Endothelial cell of umbilical vein (primary cell): ENCODE data around the gene SFT2D3. TPM values are rescaled to one million over a fixed set of nuclear protein-coding genes. Genes with fewer than 3 reads are reported as not detected.

Experiments
- BruUV-seq: library from RNA; stranded (reverse); fragments of 400-500 nt; replicated peaks from 2 replicates; lab custom pipeline; 2021; lab: Mats Ljungman, UMichigan
- CTCF ChIA-PET: fragments of 300-600, 350-600 bp; sonication (Branson Sonifier 250); formaldehyde crosslinking; loops from one replicate; lab custom pipeline; 2021; ENCODE audit warnings: antibody characterized with exemption, inconsistent platforms; lab: Charles Lee
- POLR2A ChIA-PET: fragments of 300-600, 350-600 bp; sonication (Branson Sonifier 250); formaldehyde crosslinking; loops from one replicate; lab custom pipeline; 2021; ENCODE audit warnings: antibody characterized with exemption, inconsistent platforms; lab: Charles Lee
- DNase-seq: peaks from one replicate; pipeline ENCODE4 v3.0.0-alpha.2; 2011; ENCODE audit warnings: low read depth, low spot score
- FAIRE-seq: peaks from 2 replicates; lab custom pipeline; 2011; peaks lifted over from hg19 to GRCh38; lab: Jason Lieb, UNC
- H2AFZ ChIP-seq: 2 replicates; pipeline ENCODE4 v1.6.0; 2012; ENCODE audit warnings: low read depth, low read length, control low read depth, inconsistent platforms
- H3K27ac ChIP-seq: 2 replicates; pipeline ENCODE4 v1.5.1; 2011; ENCODE audit warnings: low read depth, mild to moderate bottlenecking, control low read depth, low read length, moderate library complexity; ENCODE audit not compliant: insufficient read depth
- H3K27me3 ChIP-seq, 2 experiments: 2 replicates each; pipeline versions ENCODE4 v1.6.0 to v1.6.1; 2011; ENCODE audit warnings: low read length in 2 of 2, mixed read lengths in 1 of 2; ENCODE audit not compliant: control insufficient read depth in 2 of 2, insufficient read depth in 2 of 2
- H3K36me3 ChIP-seq, 2 experiments: 2 replicates in 1 of 2; 3 replicates in 1 of 2; pipeline ENCODE4 v1.5.1; 2011; ENCODE audit warnings: low read length in 2 of 2, mild to moderate bottlenecking in 1 of 2, moderate library complexity in 1 of 2; ENCODE audit not compliant: control insufficient read depth in 2 of 2, insufficient read depth in 2 of 2; ENCODE audit errors: extremely low read depth in 1 of 2
- H3K4me1 ChIP-seq: 3 replicates; pipeline ENCODE4 v1.5.1; 2011; ENCODE audit warnings: mild to moderate bottlenecking, low read length; ENCODE audit not compliant: control insufficient read depth, insufficient read depth; ENCODE audit errors: extremely low read depth
- H3K4me2 ChIP-seq: 2 replicates; pipeline ENCODE4 v1.6.1; 2011; ENCODE audit warnings: low read length, control low read depth, mixed read lengths; ENCODE audit not compliant: insufficient read depth
- H3K4me3 ChIP-seq, 3 experiments: fragments of 200-600 bp in 1 of 3; sonication (generic), shearing (Covaris generic) in 1 of 3; replicated peaks in 1 of 3; 2 replicates each; pipeline ENCODE4 v1.5.1; 2011 to 2016; ENCODE audit warnings: control low read depth in 3 of 3, low read length in 3 of 3, mild to moderate bottlenecking in 2 of 3, inconsistent platforms in 1 of 3, low read depth in 1 of 3, moderate library complexity in 1 of 3; ENCODE audit not compliant: insufficient read depth in 1 of 3
- H3K79me2 ChIP-seq: 2 replicates; pipeline ENCODE4 v1.6.0; 2012; ENCODE audit warnings: low read length, inconsistent platforms; ENCODE audit not compliant: control insufficient read depth, insufficient read depth
- H3K9ac ChIP-seq: replicated peaks from 2 replicates; pipeline ENCODE3; 2011; ENCODE audit warnings: low read length, control low read depth; ENCODE audit not compliant: insufficient read depth; ENCODE audit errors: extremely low read depth
- H3K9me1 ChIP-seq: replicated peaks from 3 replicates; pipeline ENCODE4 v1.6.0; 2011; ENCODE audit warnings: mild to moderate bottlenecking, low read length; ENCODE audit not compliant: control insufficient read depth, insufficient read depth; ENCODE audit errors: extremely low read depth
- H3K9me3 ChIP-seq: replicated peaks from 2 replicates; pipeline ENCODE4 v1.5.1; 2012; ENCODE audit warnings: low read length, inconsistent platforms; ENCODE audit not compliant: control insufficient read depth, insufficient read depth
- H4K20me1 ChIP-seq: replicated peaks from 2 replicates; pipeline ENCODE3; 2011; ENCODE audit warnings: mild to moderate bottlenecking, low read length; ENCODE audit not compliant: control insufficient read depth, insufficient read depth; ENCODE audit errors: extremely low read depth
- EZH2 ChIP-seq: IDR thresholded peaks from 2 replicates; pipeline ENCODE4 v1.6.1; 2012; ENCODE audit warnings: borderline replicate concordance, low read depth, mild to moderate bottlenecking, moderate library complexity, low read length, inconsistent platforms; ENCODE audit not compliant: severe bottlenecking
- FOS ChIP-seq: IDR thresholded peaks from 2 replicates; pipeline ENCODE4 v1.6.1; 2011; ENCODE audit warnings: mild to moderate bottlenecking, low read length, moderate library complexity, borderline replicate concordance; ENCODE audit not compliant: insufficient read depth
- GATA2 ChIP-seq: IDR thresholded peaks from 2 replicates; pipeline ENCODE4 v1.7.0; 2011; ENCODE audit warnings: low read depth, mild to moderate bottlenecking, moderate library complexity, mixed read lengths, low read length; ENCODE audit not compliant: insufficient read length, insufficient read depth
- JUN ChIP-seq: IDR thresholded peaks from 2 replicates; pipeline ENCODE4 v1.6.1; 2011; ENCODE audit warnings: borderline replicate concordance, low read depth; ENCODE audit not compliant: insufficient read length, insufficient read depth
- MAX ChIP-seq: IDR thresholded peaks from 2 replicates; pipeline ENCODE4 v1.6.1; 2011; ENCODE audit not compliant: insufficient read depth, insufficient read length
- MYC ChIP-seq: IDR thresholded peaks from one replicate; pipeline ENCODE4 v1.6.1; 2011; ENCODE audit warnings: mild to moderate bottlenecking, low read depth, low read length
- POLR2A ChIP-seq: IDR thresholded peaks from 2 replicates; pipeline ENCODE4 v1.6.1; 2012; ENCODE audit warnings: low read depth, mild to moderate bottlenecking, control low read depth, low read length
- POLR2AphosphoS5 ChIP-seq: IDR thresholded peaks from 2 replicates; pipeline ENCODE4 v1.6.1; 2012; ENCODE audit warnings: low read depth, mild to moderate bottlenecking, control low read depth, low read length, moderate library complexity; ENCODE audit not compliant: insufficient read depth
- dilution Hi-C: fragments of 300-500 bp; cut with MboI; formaldehyde crosslinking; loops from one replicate; pipeline ENCODE4 v1.15.0; 2019; ENCODE audit warnings: low sequenced_read_pairs; ENCODE audit not compliant: extremely low pct_ligation_motif_present
- intact Hi-C: fragments of 100-400 bp; cut with micrococcal nuclease; formaldehyde crosslinking; loops from one replicate; pipeline ENCODE4 v1.10.0; 2022
- polyA plus RNA-seq, 4 experiments: library from polyadenylated mRNA; depleted of rRNA in 3 of 4; stranded (reverse) in 3 of 4; unstranded in 1 of 4; fragments of >200 nt; gene quantifications; 2 replicates each; pipeline versions ENCODE4 v1.2.1 to v1.2.3, GENCODE V29; 2011 to 2012; ENCODE audit warnings: missing spikeins in 1 of 4
- total RNA-seq: library from RNA; stranded (reverse); gene quantifications from 2 replicates; pipeline ENCODE4 v1.2.3, GENCODE V29; 2021
- TF ChIP-seq, protein P1 (sequence below), 2 donors: IDR thresholded peaks; 1 replicate in 1 of 2; 2 replicates in 1 of 2; pipeline ENCODE4 v1.5.1; 2011; ENCODE audit warnings: low read length in 2 of 2, mild to moderate bottlenecking in 2 of 2, moderate library complexity in 2 of 2, control low read depth in 1 of 2, inconsistent platforms in 1 of 2, low read depth in 1 of 2; ENCODE audit not compliant: insufficient read depth in 1 of 2; ENCODE audit errors: extremely low read depth in 1 of 2

SFT2D3 gene
- total and polyA plus RNA-seq, 2 donors (not counting 3 experiments of a cell fraction or from before 2014, with no cell fraction given) = 4.5 to 4.7 TPM

DNA sequence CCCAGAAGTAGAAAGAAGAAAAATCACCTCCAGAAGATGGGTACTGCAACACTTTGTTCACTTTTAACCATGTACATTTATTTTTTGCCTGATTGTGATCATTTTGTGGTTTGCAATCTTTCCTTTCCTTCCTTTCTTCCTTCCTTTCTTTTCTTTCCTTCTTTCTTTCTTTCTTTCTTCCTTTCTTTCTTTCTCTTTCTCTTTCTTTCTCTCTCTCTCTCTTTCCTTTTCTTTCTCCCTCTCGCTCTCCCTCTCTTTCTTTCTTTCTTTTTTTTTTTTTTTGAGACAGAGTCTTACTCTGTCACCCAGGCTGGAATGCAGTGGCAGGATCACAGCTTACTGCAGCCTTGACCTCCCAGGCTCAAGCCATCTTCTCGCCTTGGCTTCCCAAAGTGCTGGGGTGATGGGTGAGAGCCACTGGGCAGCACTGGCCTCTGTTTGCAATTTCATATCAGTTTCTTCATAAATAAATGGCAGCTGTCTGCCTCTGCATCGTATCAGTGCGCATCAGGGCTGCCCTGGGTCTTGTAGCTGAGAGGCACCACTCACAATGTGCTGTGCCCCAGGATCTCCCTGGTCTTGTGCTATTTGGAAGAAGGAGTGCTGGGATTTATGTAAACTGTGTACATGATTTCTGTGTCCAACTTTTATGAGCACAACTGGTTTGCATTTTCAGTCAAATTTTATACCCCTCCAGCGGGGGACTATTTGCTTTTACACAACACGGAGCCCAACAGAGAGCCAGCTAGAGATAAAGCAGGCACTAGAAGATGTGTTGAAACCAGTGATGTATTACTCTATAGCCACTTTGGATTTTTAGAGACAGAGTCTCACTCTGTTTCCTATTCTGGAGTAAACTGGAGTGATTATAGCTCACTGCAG is 19.1 kb upstream of the SFT2D3 start:
- Histone ChIP-seq H3K4me3 (no peak overlapping the region), H4K20me1 (no peaks in the 10 kb centered on the region), H3K9me1 (no peaks in the 10 kb centered on the region), H3K79me2 (no peaks in the 10 kb centered on the region), H3K4me2 (no peak overlapping the region), H3K4me1 (peaks cover 12% of the 10 kb centered on the region), H2AFZ (no peak overlapping the region), H3K27ac (no peak overlapping the region), H3K9me3 (no peaks in the 10 kb centered on the region), H3K36me3 (no peaks in the 10 kb centered on the region), H3K9ac (no peak overlapping the region), H3K27me3 (no peaks in the 10 kb centered on the region)
- dilution Hi-C loops = no loop called here
- DNase-seq (no peak), FAIRE-seq (peak; percentile 76)
- no TSS peak for BruUV-seq
- POLR2A ChIA-PET = no interaction called here
- CTCF ChIA-PET = interaction anchor here (0.8 to 4.7 kb wide), 8 partner anchors 12 to 155 kb away, joined by 3 to 38 read pairs (median 6); no protein-coding TSS in a partner anchor
- no peak for TF ChIP-seq POLR2AphosphoS5
- TF ChIP-seq EZH2 = no peak
- TF ChIP-seq, protein P1, sequence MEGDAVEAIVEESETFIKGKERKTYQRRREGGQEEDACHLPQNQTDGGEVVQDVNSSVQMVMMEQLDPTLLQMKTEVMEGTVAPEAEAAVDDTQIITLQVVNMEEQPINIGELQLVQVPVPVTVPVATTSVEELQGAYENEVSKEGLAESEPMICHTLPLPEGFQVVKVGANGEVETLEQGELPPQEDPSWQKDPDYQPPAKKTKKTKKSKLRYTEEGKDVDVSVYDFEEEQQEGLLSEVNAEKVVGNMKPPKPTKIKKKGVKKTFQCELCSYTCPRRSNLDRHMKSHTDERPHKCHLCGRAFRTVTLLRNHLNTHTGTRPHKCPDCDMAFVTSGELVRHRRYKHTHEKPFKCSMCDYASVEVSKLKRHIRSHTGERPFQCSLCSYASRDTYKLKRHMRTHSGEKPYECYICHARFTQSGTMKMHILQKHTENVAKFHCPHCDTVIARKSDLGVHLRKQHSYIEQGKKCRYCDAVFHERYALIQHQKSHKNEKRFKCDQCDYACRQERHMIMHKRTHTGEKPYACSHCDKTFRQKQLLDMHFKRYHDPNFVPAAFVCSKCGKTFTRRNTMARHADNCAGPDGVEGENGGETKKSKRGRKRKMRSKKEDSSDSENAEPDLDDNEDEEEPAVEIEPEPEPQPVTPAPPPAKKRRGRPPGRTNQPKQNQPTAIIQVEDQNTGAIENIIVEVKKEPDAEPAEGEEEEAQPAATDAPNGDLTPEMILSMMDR (IDR thresholded peaks at IDR 0.05; ENCODE audit: extremely low read depth in 1 of 2, insufficient read depth in 1 of 2, low read depth in 1 of 2, low read length in 2 of 2) = no peak
- TF ChIP-seq MYC = no peak
- TF ChIP-seq GATA2 = no peak
- TF ChIP-seq MAX = no peak
- no peak for TF ChIP-seq FOS
- no peak for TF ChIP-seq JUN
- TF ChIP-seq POLR2A = no peak
- intact Hi-C loops = no loop called here
